RCC 7860 (cell line): ENCODE data around the gene TTLL11.

Experiments used
- DNase-seq: peaks from one replicate; pipeline ENCODE4 v3.0.0-alpha.2; 2015; ENCODE audit warnings: low spot score
- FAIRE-seq: peaks from 2 replicates; lab custom pipeline; 2012; peaks lifted over from hg19 to GRCh38; lab: Jason Lieb, UNC

TTLL11 gene

GRCh38 chr9:121781145-121781548 lies 312.0 kb downstream of the TTLL11 start:
- FAIRE-seq (no peak), DNase-seq (no peak)

GRCh38 chr9:121780177-121781040 lies 312.7 kb downstream of the TTLL11 start:
- DNase-seq (no peak), FAIRE-seq (no peak)

GRCh38 chr9:121779381-121780117 lies 313.6 kb downstream of the TTLL11 start:
- DNase-seq (no peak), FAIRE-seq (no peak)

- DNase-seq: no peak
- no peak for FAIRE-seq
These were observed 314.6 kb downstream of the TTLL11 start for GRCh38 chr9:121778252-121779225.

GRCh38 chr9:121776739-121777637 lies 316.1 kb downstream of the TTLL11 start:
- DNase-seq: no peak
- FAIRE-seq: no peak

GRCh38 chr9:121776001-121776738 lies 316.9 kb downstream of the TTLL11 start:
- FAIRE-seq (no peak), DNase-seq (no peak)

- FAIRE-seq: no peak
These were observed 318.1 kb downstream of the TTLL11 start for GRCh38 chr9:121774715-121775613.

DNA sequence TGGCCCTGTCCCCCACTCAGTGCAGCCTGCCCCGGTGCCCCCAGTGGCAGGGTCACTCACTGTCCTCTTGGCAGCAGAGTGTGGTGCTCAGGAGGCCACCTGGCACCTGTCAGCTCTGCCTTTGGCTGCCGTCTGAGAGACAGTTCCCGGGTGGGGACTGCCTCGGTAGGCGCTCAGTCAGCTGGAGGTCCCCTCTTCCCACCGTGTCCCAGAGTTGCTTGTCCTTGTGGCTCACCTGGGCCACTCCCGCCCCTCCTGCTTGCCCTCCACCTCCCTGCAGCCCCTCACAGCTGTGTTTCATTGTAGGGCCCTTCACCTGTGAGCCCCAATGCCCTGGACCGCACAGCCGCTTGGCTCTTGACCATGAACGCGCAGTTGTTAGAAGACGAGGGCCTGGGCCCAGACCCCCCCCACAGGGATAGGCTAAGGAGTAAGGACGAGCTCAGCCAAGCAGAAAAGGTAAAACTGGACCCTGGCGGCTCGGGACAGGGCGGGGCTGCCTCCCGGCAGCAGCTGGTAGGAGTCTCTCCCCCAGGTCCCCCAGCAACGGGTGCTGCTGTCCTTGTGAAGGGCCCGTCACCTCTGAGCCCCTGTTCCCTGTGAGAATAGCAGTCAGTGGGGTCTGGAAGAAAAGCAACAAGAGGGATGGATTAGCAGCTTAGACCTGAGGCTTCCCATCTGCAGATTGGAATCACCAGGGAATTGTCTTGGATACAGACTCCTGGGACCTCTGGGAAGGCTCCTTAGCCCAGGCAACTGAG lies 319.0 kb downstream of the TTLL11 start:
- no peak for FAIRE-seq
- DNase-seq: no peak

More at GRCh38 chr9:121774715-121775613, 318.1 kb downstream of the TTLL11 start:
- DNase-seq: no peak

DNA sequence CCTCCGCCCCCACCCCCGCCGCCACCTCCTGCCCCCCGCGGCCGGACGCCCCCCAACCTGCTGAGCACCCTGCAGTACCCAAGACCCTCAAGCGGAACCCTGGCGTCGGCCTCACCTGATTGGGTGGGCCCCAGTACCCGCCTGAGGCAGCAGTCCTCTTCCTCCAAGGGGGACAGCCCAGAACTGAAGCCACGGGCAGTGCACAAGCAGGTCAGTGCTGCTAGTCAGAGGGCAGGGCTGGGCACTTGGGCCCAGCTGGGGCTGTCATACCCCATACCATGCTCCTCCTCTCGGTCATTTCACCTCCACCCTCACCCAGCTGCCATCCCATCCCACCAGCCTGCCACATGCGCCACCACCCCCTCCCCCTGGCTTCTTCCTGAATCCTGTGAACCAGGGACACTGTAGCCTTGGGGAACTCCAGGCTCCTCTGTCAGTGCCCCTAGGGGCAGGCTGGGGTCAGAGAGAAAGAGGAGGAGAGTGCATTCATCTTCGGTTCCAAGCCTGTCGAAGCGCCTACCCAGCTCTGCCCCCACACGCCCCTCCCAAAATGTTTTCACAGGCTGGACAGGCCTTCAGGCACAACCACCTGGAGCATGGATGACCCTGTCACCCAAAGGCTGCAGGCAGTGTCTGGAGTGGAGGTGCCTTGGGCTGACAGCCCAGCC lies 319.7 kb downstream of the TTLL11 start:
- DNase-seq (no peak), FAIRE-seq (no peak)

DNA sequence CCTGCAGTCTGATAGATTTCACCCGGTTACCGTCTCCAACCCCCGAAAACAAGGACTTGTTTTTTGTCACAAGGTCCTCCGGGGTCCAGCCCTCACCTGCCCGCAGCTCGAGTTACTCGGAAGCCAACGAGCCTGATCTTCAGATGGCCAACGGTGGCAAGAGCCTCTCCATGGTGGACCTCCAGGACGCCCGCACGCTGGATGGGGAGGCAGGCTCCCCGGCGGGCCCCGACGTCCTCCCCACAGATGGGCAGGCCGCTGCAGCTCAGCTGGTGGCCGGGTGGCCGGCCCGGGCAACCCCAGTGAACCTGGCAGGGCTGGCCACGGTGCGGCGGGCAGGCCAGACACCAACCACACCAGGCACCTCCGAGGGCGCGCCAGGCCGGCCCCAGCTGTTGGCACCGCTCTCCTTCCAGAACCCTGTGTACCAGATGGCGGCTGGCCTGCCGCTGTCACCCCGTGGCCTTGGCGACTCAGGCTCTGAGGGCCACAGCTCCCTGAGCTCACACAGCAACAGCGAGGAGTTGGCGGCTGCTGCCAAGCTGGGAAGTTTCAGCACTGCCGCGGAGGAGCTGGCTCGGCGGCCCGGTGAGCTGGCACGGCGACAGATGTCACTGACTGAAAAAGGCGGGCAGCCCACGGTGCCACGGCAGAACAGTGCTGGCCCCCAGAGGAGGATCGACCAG lies 320.4 kb downstream of the TTLL11 start:
- no peak for FAIRE-seq
- DNase-seq: no peak
